Activated T-cell treated with anti-CD3 and anti-CD28 coated beads, Interleukin-2, amount 50 U/mL, for 1 hour (primary cell): ENCODE results near the gene NRF1.
A peak's percentile ranks its signal among the peaks of the same experiment; 100 is the strongest.
"Not testable (repeated sequence)": the region's sequence is repeated elsewhere in the genome, so short reads cannot be mapped to it uniquely, and the experiment has no call there.

Experiments
- DNase-seq: peaks from one replicate; pipeline ENCODE4 v3.0.0-alpha.2; 2020

NRF1 gene

GRCh38 chr7:129785685-129786514 lies 174.4 kb downstream of the NRF1 start:
- DNase-seq, result peak; percentile 29

GRCh38 chr7:129786825-129787563 lies 175.5 kb downstream of the NRF1 start:
- no peak for DNase-seq

- DNase-seq, result no peak
Observed at GRCh38 chr7:129789000-129789399, 177.5 kb downstream of the NRF1 start.

- no peak for DNase-seq
Observed at GRCh38 chr7:129789652-129790051, 178.1 kb downstream of the NRF1 start.

GRCh38 chr7:129790136-129790535 lies 178.6 kb downstream of the NRF1 start:
- DNase-seq, result no peak

- no peak for DNase-seq
Observed at GRCh38 chr7:129792721-129793120, 181.2 kb downstream of the NRF1 start.

- no peak for DNase-seq
Observed at GRCh38 chr7:129793506-129794310, 182.2 kb downstream of the NRF1 start.

DNA sequence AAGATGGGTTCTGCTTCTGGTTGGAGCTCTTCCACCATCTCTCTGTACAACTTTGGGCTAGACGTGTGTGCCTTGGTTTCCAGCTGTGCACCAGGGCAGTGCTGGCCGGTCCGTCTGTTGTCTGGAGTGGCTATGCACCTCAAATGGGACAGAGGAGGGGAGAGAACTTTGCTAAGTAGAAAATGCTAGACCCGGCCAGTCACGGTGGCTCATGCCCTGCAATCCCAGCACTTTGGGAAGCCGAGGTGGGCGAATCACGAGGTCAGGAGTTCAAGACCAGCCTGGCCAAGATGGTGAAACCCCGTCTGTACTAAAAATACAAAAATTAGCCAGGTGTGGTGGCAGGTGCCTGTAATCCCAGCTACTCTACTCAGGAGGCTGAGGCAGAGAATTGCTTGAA lies 182.9 kb downstream of the NRF1 start:
- DNase-seq, result not testable (repeated sequence)

- no peak for DNase-seq
Observed at GRCh38 chr7:129796186-129796775, 184.8 kb downstream of the NRF1 start.

GRCh38 chr7:129797214-129797789 lies 185.8 kb downstream of the NRF1 start:
- no peak for DNase-seq

DNA sequence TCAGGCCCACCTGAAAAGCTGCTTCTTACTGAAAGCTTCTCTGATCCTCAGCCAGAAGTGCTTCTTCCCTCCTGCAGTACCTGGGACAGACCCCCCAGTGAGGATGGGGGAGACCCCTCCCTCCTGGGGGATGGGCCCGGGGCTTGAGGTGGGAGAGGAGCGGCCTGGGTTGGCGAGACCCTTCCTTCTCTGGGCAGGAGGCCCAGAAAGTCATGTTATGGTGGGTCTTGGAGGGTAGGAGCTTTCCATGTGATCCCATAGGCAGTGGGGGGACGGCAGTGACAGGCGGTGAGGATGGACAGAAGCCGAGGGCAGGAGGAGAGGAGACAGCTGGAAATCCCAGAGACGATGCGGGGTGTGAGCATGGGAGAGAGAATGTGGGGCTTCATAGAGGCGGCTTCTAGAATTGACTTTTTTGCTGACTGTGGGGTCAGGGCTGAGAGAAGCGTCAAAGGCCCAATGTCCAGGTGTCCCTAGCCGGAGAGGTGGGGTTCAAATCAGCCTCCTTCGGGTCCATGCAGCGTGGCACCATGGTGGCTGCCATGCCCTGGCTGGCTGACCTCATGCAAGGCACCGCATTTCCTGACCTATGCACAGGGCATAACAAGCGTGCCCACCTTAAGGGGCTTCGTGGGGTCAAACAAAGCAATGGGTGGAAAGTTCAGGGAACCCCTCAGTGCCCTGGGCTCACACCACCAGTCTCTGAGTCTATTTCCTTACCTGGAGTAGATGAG lies 187.3 kb downstream of the NRF1 start:
- DNase-seq, result no peak

GRCh38 chr7:129799350-129799955 lies 187.9 kb downstream of the NRF1 start:
- no peak for DNase-seq

DNA sequence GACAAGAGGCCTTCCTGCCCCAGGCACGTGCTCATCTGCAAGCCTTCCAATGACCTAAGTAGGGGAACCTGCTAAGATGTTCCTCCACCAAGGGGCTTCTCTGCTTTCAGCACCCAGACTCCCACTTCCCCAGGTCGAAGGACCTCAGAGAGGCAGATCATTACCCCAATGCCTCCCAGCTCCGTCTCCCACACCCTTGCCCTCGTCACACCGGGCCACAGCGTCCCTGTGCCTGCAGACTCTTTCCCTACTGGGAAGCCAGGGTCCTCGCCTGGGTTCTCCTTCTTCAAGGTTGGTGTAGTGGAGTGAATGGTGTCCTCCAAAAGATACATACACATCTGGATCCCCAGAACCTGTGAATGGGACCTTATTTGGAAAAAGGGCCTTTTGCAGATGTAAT lies 189.4 kb downstream of the NRF1 start:
- DNase-seq, result no peak

- no peak for DNase-seq
Observed at GRCh38 chr7:129801882-129802281, 190.4 kb downstream of the NRF1 start.

DNA sequence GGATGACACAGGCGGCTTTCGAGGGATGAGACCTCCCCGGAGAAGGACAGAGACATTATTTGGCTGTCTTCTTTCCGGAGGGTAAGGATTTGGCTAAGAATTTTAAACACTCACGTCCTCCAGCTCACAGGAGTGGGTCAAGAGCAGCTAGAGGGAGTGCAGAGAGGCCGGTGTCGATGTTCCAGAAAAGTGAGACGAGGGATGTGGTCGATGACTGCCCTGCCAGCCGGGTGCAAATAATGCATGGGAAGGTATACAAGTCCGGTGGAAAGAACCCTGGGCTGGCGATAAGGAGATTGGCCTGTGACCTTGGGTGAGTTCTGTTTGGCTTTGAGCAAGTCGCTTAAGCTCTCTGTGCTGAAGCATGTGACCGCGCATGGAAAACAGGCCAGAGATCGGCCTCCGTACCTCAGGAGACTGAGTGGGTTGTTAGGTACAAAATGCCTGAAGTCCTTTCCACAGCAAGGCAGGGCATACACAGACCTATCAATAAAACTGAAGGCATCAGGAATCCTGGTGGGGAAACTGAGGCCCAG lies 192.1 kb downstream of the NRF1 start:
- DNase-seq, result no peak

- DNase-seq, result no peak
Observed at GRCh38 chr7:129804111-129804889, 192.8 kb downstream of the NRF1 start.

DNA sequence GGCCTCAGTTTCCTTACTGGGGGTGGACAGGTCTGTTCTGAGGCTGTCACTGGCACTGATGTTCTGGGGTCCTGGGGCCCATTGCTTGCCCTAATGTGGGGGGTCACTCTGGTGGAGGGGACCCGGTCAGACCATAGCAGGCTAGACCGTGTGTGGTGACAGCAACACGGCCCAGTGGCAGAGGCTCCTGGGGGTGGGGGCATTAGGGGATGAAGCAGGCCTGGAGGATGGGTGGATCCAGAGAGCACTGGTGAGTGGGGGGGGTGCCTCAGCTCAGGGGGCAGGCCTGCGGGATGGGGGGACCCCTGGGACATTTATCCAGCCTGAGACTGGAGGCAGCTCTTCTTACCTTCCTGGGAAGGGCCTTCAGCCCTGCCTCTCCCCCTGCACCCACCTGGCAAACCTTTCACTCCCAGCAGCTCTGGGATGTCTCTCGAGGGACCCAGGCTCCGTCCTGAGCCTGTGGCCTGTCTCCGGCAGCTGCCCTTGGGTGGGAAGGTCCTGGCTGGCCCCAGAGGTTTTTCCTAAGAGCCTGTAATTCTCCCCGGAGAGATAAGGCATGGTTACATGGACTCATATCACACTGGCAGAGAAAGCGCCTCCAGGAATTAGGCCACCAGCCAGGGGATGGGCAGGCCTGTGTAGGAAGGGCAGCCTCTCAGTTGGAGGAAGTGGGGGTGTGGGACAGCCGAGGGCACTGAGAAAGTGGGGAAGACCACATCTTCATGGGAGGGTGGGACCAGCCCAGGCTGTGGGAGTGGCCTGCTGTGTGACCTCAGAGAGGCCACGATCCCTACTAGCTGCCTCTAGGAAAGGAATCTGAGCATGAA lies 193.6 kb downstream of the NRF1 start:
- no peak for DNase-seq
